ENCODE data around the gene DHRS13.
"Not testable (repeated sequence)": the region's sequence is repeated elsewhere in the genome, so short reads cannot be mapped to it uniquely, and the experiment has no call there.

DHRS13 gene

DNA sequence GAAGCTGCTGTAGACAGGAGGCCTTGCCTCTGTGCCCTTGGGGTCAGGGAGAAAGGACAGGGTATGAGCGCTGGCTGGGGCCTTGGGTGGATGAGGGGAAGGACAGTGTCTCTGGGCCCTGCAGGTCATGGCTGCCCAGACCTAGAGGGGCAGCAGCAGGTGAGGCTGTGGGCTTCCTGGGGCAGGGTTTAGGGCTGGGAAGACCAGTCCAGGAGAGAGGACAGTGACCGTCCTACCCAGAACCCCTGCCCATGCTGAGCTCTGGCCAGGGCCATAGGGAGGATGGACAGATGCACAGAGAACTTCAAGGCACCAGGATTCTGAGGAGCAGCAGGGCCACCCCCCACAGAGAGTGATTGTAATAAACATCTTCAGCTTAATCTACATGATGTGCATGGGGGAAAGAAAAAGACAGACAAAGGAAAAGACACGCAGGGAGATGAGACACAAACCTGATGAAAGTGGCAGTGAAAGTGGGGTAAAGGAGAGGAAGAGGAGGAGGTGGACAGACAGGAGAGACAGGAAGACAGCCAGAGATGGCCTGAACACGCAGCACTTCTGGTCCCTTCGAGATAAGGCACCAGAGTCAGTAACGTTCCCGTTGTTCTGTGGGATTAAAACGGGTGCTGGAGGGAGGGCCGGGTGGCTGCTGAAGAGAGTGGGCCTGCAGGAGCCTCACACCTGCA lies 22.9 kb downstream of the DHRS13 start:
- DNase-seq = no peak

DNA sequence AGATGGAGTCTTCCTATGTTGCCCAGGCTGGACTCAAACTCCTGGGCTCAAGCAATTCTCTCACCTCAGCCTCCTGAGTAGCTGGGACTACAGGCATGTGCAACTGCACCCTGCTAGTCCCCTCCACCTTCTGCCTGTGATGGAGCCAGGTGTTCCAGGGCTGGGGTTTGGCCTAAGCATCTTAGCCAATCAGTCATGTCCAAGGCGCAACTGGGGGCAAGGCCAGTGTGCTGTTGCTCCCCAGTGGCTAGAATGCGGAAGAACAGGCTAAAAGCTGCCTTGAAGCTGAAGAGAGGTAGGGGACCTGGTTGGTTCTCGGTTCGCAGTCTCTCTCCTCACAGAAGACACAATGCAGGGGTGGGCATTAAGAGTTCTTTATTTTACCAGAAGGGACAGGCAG lies 23.9 kb downstream of the DHRS13 start:
- no peak for DNase-seq

DNA sequence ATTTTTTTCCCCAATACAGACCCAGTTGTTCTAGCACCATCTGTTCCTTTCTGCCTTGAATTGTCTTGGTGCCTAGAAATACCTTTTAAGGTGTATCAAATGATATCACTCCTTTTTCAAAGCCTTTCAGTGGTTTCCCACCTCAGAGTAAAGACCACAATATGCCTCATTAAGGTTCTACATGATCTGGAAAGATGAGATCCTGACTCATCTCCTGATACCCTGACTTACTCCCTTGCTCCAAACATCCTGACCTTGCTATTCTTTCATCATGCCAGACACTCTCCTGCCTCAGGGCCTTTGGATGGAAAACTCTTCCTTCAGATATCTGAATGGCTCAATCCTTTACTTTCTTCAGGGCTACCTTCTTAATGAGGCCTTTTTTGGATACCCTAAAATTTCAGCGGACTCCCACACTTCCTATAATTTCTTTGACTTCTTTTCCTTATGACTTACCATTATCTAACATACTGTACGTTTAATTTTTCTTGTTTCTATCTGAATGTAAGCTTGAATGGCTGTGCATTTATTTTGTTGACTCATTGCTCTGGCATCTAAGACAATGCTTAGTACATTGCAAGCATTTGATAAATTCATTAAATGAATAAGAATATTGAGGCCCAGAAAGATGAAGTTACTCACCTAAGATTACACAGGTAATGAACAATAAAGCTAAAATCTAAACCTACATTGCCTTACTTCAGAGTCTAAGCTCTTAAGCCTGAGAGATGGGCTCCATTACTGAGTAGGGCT lies 24.5 kb downstream of the DHRS13 start:
- no peak for DNase-seq

DNA sequence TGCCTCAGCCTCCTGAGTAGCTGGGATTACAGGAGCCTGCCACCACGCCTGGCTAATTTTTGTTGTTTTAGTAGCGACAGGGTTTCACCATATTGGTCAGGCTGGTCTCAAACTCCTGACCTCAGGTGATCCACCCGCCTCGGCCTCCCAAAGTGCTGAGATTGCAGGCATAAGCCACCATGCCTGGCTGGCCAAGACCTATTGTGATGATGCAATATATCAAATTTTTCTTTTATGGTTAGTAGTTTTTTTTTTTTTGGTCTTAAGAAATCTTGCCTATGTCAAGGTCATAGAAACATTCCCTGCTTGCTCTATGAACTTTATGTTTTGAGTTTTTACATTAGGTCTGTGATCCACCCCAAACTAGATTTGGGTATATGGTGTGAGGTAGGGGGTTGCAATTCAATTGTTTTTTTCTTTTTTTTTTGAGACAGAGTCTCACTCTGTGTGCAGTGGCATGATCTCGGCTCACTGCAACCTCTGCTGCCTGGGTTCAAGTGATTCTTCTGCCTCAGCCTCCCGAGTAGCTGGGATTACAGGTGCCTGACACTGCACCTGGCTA lies 25.6 kb downstream of the DHRS13 start:
- DNase-seq = not testable (repeated sequence)

DNA sequence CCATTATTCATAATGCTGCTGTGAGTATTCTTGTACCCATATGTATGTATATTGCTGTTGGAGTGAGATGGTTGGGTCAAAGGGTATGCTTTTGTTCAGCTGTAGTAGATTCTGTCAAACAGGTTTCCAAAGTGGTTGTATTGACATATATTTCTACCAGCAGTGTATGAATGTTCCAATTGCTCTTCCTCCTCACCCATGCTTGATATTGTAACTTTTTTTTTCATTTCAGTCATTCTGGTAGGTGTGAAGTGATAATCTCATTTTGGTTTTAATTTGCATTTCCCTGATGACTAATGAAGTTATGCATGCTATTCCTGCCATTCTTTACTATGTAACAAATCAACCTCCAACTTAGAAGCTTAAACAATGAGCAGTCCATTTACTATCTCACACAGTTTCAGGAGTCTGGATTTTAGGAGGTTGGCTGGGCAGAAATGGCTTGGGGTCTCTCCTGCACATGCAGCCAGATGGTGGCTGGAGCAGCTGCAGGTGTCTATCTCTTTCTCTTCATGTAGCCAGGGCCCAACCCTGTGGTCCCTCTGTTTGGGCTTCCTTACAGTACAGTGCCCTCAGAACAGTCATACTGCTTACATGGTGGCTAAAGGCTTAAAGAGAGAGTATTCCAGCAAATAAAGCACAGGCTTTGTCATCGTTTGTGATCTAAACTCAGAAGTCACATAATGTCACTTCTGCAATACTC lies 26.9 kb downstream of the DHRS13 start:
- DNase-seq = no peak

DNA sequence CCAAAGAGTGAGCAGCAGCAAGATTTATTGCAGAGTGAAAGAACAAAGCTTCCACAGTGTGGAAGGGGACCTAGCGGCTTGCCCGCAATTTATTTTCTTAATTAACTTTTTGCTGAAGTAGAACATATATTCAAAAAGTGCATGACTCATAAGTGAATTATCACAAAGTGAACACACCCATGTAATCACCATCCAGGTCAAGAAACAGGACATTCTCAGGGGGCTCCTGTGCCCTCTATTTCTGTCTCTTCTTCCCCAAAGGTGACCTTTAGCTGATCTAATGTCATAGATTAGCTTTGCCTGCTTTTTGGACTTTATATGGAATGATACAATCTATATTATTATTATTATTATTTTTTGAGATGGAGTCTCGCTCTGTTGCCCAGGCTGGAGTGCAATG lies 28.1 kb downstream of the DHRS13 start:
- no peak for DNase-seq

DNA sequence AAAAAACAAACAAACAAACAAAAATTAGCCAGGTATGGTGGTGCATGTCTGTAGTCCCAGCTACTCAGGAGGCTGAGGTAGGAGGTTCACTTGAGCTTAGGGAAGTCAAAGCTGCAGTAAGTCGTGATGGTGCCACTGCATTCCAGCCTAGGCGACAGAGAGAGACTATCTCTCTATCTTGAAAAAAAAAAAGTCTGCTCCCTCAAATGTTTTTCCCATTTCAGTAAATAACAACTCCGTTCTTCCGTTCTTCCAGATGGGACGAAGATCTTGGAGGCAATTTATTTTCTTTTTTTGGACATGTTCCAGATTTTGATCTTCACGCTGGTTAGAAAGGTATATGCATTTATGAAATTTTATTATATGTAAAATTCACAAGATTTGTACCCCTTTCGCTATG lies 29.0 kb downstream of the DHRS13 start:
- no peak for DNase-seq

DNA sequence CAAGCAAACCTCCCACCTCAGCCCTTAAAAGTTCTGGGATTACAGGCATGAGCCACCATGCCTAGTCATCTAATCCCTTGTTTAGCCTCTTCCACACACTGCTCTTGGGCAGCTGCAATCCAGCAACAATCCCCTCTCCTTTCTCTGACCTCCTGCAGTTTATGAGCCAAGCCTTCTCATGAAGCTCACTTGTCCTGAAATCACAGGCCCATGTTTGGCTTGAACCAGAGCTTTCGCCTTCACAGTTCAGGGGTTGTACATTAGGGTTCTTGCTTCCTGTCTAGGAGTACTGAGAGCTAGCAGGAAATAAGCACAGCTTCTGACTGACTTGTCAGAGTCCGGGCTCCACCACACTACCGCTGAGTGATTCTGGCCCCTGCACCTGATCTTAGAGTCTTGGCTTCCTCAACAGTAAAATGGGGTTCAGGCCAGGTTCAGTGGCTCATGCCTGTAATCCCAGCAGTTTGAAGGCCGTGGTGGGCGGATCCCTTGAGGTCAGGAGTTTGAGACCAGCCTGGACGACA lies 31.8 kb downstream of the DHRS13 start:
- peak; percentile 39 for DNase-seq

DNA sequence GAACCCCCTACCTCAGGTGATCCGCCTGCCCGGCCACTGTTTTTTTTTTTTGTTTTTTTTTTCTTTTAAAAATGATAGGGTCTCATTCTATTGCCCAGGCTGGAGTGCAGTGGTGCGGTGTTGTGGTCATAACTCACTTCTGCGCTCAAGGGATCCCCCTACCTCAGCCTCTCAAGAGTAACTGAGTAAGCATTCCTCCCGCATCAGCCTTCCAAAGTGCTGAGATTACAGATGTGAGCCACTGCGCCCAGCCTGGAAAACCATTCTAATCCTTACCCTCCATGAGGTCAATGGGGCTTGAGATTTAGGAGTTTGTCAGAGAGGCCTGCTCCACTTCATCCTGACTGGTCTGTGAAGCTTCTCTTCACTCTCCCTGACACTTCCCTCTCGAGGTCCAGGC lies 35.6 kb downstream of the DHRS13 start:
- DNase-seq = no peak

DNA sequence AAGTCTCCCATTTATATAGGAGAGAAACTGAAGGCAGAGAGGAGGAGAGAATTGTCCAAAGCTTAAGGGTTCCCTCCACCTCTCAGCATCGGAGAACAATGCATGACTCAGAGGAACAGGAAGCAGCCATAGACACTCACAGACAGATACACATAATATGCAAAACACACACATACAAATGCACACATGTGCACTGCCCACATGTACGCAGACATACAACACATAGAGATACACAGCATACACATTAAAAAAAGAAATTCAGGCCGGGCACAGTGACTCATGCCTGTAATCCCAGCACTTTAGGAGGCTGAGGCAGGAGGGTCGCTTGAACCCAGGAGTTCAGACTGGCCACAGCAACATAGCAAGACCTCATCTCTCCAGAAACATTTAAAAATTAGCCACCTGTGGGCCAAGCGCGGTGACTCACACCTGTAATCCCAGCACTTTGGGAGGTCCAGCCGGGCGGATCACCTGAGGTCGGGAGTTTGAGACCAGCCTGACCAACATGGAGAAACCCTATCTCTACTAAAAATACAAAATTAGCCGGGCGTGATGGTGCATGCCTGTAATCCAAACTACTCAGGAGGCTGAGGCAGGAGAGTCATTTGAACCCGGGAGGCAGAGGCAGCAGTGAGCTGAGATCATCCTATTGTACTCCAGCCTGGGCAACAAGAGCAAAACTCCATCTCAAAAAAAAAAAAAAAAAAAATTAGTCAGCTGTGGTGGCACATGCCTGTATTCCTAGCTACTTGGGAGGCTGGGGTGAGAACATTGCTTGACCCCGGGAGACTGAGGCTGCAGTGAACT lies 36.7 kb downstream of the DHRS13 start:
- no peak for DNase-seq

DNA sequence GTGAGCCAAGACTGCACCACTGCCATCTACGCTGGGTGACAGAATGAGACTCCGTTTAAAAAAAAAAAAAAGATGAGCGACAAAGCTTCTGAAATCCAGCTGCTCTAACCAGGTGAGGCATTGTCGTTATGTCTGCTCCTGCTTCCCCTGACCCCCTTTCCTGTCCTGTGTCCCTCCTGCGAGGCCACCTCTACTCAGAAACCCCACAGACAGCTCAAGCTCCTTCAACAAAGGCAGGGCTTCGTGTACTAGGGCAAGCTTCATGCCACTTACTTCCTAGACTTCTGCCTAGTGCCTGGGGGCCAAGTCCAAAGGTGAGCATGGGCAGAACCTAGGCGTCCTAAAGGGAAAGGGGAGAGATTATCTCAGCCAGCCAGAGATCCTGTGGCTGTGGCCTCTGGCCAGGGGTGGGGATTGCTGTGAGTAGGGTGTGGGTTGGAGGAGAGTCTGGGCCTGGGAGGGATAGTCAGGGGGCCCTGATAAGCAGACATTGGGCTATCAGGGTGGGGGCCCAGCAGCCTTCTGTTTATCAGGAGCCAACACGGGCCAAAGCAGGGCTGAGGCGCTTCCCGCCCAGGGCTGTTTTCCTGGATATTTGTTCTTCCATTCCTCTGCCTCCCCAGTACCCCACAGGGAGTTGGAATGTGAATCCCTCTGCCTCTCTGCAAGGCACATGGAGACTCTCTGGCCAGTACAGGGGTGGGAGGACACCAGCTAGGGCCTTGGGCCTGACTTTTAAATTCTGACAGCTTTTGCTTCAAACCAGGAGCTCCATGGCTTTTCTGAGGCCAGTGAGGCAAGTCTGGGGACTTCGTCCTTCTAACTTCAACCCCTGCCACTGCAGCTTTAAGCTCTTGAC lies 37.7 kb downstream of the DHRS13 start:
- DNase-seq = no peak

DNA sequence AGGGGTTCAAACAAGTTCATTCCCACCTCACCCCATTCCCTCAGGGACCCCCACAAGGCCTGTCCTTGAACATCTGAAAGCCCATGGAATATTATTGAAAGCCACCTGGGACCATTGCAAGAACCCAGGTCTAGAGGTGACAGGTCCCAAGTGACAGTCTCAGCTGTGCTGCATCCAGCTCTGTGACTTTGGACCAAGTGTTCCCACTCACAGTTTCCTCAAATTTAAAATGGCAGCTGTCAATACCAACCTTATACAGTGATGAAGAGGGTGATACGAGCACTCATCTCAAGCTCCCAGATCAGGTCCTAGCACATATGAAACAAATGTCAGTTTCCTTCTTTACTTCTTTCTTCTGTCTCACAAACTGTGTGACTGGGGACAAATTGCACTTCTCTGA lies 38.9 kb downstream of the DHRS13 start:
- DNase-seq = no peak

DNA sequence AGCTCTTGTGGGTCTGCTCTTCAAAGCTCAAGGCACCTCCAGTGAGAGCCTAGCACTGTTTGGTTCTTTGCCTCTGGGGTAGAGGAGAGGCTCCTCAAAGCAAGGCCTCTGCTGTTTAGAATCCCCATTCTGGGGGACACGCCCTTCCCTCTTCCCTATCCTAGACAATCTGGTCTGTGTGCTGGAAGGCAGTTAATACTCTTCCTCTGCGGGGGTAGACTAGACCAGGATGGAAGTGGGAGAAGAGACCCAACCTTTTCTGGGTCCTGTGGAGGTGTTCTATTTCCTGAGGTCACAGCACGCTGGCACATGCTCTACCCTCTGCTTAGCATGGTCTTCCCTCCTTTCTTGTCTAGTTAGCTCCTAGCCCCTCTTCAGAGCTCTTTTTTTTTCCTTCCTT lies 40.3 kb downstream of the DHRS13 start:
- DNase-seq = no peak

DNA sequence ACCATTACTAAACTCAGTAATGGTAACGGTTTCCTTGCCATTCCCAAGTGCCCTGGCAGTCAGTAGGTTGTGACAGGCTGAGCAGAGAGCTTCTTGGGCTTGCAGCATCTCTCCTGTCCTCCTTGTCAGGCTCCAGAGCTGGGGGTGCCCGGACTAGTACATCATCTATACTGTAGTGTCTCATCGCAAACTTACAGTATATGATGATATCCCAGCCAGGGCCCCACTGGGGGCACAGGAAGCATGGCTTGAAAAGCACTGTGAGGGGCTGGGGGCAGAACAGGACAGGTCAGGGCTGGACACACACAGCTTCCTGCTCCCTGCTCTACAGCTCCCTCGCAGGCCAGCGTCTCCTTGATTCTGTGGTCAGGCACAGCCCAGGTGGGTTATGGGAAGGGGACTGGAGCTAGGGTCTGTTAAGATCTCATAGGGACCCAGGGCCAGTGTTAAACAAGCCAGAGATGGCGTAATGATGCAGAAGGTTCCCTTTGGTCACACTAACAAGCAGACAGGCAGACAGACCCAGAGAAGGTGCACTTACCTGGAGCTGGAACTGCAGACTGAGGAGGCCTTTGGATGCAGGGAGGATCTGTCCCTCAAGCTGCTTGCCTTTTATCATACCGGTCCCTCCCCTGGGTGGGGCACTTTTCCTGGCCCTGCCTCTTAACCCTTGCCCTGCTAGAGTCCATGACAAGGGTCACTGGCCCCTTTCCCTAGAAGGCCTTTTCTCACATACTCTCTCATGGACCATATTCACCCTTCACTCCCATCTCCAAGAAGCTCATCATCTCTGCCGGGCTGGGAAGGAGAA lies 41.3 kb downstream of the DHRS13 start:
- no peak for DNase-seq

DNA sequence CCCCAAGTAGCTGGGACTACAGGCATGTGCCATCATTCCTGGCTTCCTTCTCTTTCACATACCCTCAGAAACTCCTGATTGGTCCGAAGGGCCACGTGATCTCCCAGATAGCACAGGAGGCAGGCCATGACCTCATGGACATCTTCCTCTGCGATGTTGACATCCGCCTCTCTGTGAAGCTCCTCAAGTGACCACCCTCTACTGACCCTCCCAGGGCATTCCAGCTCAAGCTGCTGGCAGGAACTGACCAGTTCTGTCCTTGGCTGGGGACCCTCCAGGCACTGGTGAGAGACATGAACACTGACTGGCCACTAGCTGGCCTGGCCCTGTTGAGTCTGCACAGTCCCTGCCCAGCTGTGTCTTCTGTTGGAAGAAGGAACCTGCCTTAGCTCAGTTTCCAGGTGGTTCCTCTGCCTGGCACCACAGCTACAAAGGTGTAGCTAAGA lies 42.5 kb downstream of the DHRS13 start:
- DNase-seq = no peak

DNA sequence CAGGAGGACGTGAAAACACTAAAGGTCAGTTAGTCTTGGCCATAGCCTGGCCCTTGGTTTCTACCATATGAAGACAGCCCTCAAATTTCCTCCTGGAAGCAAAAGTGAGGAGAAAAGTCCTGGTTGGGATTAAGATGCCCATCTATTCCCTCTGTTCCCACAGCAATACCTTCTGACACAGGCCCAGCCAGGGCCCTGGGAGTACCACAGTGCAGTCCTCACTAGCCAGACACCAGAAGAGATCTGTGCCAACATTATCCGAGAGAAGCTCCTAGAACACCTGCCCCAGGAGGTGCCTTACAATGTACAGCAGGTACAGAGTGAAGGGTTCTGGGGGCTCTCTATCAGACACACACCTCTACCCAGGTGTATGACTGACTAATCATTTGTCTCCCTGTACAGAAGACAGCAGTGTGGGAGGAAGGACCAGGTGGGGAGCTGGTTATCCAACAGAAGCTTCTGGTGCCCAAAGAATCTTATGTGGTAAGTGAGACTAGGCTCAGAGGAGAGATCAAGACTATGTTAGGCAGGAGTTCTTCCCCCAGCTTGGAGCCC lies 44.0 kb downstream of the DHRS13 start:
- DNase-seq = no peak

DNA sequence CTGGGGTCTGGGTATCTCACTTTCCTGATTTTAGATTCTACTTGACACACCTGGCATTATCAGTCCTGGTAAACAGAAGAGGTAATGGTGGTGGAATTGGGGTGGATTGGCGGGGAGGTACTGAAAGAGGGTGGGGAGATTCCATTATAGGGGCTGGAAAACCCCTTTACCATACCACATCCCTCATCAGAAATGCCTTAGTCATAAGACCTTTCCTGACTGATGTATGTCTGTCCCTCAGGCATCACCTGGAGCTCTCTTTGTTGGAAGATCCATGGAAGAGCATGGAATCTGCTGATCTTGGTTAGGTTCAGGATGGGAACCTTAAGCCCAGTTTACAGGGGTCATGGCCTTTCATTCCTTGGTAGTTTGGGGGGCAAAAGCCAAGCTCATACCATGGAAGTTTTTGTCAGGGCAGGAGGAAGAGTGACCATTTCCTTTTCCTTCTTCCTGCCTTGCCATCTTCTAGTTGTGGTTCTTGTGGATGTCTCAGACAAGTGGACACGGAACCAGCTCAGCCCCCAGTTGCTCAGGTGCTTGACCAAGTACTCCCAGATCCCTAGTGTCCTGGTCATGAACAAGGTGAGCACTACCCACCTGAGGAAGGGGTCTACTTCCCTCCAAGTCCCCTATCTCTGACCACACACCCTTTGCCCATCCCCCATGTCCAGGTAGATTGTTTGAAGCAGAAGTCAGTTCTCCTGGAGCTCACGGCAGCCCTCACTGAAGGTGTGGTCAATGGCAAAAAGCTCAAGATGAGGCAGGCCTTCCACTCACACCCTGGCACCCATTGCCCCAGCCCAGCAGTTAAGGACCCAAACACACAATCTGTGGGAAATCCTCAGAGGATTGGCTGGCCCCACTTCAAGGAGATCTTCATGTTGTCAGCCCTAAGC lies 44.7 kb downstream of the DHRS13 start:
- DNase-seq = no peak

DNA sequence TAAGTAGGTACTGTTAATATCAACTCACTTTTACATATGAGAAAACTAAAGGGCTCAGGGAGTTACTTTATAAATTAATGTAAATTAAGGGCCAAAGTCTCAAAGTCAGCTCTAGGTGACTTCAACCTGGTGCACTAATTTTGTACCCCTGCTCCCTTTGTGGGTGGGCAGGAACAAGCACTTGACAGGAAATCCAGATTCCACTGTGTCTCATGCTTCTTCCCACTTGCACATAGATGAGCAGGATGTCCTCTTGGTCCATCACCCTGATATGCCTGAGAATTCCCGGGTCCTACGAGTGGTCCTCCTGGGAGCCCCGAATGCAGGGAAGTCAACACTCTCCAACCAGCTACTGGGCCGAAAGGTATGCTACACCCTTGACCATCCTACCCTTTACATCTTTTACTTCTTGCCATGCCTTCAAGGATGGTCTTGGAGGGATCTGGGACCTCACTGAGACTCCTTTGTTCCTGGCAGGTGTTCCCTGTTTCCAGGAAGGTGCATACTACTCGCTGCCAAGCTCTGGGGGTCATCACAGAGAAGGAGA lies 46.8 kb downstream of the DHRS13 start:
- no peak for DNase-seq

DNA sequence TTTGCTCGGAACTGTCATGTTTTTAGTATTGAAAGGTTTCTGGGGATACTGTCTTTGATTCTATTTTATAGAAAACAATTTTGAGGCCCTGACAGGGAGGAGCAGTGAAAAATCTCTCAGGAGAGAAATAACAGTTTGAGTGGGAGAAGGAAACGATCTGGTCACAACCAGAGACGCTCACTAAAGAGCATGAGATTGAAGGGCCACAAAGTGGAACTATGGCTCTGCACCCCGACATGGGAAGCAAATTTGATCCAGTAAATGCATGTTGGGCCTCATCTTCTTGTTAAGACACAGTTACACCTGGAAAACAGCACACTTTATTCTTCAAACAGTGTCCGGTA lies 47.6 kb downstream of the DHRS13 start:
- no peak for DNase-seq

Measured in CD4-positive, alpha-beta T cell treated with Interleukin-12 subunit alpha and Interleukin-12 subunit beta, for 1 hour (primary cell).